ENCODE data around the gene MEIOSIN.

MEIOSIN gene

GRCh38 chr19:45765702-45766295, 32.6 kb downstream of the MEIOSIN start:
- DNase-seq, result no peak

GRCh38 chr19:45766296-45766868, 33.1 kb downstream of the MEIOSIN start:
- no peak for DNase-seq

GRCh38 chr19:45766869-45767346, 33.7 kb downstream of the MEIOSIN start:
- DNase-seq, result no peak

- DNase-seq, result no peak
Observed at GRCh38 chr19:45767410-45767880, 34.2 kb downstream of the MEIOSIN start.

- no peak for DNase-seq
Observed at GRCh38 chr19:45767881-45768654, 34.8 kb downstream of the MEIOSIN start.

GRCh38 chr19:45768655-45768983, 35.4 kb downstream of the MEIOSIN start:
- peak; percentile 55 for DNase-seq

DNA sequence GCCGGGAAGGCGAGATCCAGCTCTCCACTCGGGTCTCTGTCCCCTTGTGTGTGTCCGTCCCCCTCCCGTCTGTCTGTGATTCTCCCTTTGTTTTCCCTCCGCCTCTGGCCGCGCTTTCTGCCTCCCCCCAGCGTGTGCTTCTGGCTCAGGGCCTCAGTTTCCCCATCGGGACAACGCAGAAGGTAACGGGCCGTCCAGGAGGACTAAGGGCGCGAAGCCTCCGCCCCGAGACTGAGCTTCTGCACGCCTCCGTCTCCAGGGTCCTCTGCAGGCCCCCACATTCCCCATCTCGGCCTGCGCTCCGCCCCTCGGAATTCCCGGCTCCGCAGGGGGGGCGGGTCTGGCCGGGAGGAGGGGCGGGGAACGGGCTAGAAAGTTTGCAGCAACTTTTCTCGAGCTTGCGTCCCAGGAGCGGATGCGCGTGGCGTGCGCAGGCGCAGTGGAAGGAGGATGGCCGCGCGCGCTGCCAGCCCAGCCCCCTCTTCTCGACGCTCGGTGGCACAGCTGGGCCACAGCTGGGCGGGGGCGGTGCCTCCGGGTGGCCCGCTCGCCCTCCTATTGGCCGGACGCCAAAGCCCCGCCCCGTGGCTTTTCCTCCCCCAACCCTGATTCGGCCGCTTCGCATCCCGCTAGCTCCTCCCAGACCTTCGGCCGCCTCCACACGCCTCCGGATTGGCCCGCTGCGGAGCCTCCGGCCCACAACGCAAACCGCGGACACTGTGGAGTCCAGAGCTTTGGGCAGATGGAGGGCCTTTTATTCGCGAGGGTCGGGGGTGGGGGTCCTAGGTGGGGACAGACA, 35.9 kb downstream of the MEIOSIN start, which contains the start of gene SIX5:
Gene SIX5 (minus strand): TSS at position 269 of the 799 bp plus-strand sequence. CDS start 408 bp downstream, outside the sequence.
- DNase-seq, result peak; percentile 94

- peak; percentile 63 for DNase-seq
Observed at GRCh38 chr19:45769821-45770191, 36.6 kb downstream of the MEIOSIN start.

- DNase-seq, result peak; percentile 91
Observed at GRCh38 chr19:45770192-45771101, 37.2 kb downstream of the MEIOSIN start.

GRCh38 chr19:45771311-45771933, 38.2 kb downstream of the MEIOSIN start:
- DNase-seq, result no peak

DNA sequence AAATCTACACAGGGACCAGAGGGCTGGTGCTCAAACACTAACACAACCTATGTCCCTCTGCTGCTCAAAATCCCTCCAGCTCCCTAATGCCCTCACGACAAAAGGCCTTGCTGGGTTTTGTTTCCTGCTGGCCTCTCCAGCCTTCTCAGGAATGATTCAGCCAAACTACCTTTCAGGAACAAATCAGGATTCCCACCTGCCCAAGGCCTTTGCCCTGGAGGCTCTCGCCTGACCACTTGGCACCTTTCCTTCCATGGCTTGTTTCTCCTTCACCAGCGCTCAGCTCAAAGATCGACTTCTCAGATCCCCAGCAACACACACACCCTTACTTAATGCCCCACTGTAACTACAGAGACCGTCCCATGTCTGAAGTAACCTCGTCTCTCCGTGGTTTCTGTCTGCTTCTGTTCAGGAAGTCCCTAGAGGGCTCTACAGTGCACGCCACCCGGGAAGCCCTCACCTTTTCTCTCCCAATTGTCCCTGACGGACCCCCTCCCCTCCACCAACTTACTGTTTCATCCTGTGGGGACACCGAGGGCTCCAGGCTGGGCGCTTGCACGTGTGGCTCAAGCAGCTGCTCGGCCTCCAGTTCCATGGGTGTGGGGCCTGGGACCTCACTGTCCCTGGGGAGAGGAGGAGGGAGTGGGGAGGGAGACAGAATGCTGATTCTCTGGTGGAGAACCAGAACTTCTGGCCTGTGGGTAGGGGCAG, 39.0 kb downstream of the MEIOSIN start:
- DNase-seq, result no peak

GRCh38 chr19:45772912-45773311, 39.7 kb downstream of the MEIOSIN start:
- no peak for DNase-seq

GRCh38 chr19:45773384-45773783, 40.1 kb downstream of the MEIOSIN start:
- DNase-seq, result no peak

GRCh38 chr19:45774765-45775164, 41.5 kb downstream of the MEIOSIN start:
- no peak for DNase-seq

GRCh38 chr19:45777395-45777961, 44.2 kb downstream of the MEIOSIN start:
- no peak for DNase-seq

GRCh38 chr19:45778010-45778661, 44.9 kb downstream of the MEIOSIN start:
- no peak for DNase-seq

GRCh38 chr19:45779231-45780145, 46.2 kb downstream of the MEIOSIN start:
- peak; percentile 85 for DNase-seq

DNA sequence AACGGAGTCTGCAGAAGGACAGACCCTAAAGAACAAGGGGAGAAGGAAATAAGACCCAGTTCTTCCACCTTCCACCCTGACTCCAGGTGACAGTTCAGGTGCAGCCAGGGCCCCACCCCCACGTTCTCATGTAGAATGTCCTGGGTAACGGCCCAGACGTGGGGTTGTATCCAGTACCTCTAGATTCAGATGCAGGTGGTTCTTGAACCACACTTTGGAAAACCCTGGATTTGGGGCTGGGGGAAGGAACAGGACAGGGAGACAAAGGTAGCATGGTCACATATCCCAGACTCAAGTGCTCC, 46.9 kb downstream of the MEIOSIN start:
- DNase-seq, result no peak
